Measurements from ENCODE around the gene ECSCR. TPM values are rescaled to one million over a fixed set of nuclear protein-coding genes. Genes with fewer than 3 reads are reported as not detected.
"Not testable (repeated sequence)": the region's sequence is repeated elsewhere in the genome, so short reads cannot be mapped to it uniquely, and the experiment has no call there.

The ECSCR gene
- polyA plus RNA-seq, 1 donor = 21.6 TPM

DNA sequence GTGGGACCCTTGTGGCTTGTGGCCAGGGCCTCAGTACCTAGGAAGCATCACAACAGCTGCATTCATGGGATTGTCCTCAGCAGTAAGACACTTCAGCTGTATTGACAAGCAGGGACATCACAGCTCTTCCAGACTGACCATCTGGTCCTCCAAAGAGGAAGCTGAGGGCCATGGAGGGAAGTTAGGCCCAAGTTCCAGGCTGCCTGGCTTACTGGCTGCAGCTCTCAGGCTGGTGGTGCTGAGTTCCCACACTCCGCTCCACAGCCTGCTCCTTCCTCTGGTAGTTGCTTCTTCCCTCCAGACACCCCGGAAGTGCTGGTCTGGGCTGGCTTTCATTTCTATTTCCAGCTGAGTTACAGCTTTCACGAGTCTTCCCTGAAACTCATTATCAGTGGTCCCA lies 25.7 kb upstream of the ECSCR start:
- no peaks in the 10 kb centered on the region for H3K27me3 ChIP-seq (ENCODE audit: control insufficient read depth, insufficient read depth, low read length)
- peaks cover 4% of the 10 kb centered on the region for H3K4me1 ChIP-seq (ENCODE audit: control insufficient read depth, insufficient read depth, low read length)
- no CpG with 5 or more reads among the region's 3 CpGs for WGBS (ENCODE audit: insufficient coverage, low lambda C conversion rate)
- peak in 1 of 2 donors; percentile 2 for DNase-seq
- H3K9me3 ChIP-seq (ENCODE audit: control insufficient read depth, low read depth, low read length) = no peaks in the 10 kb centered on the region
- H3K4me3 ChIP-seq (ENCODE audit: low read length) = no peak overlapping the region
- H3K27ac ChIP-seq (ENCODE audit: low read length) = no peak overlapping the region
- no peaks in the 10 kb centered on the region for H3K36me3 ChIP-seq (ENCODE audit: control insufficient read depth, insufficient read depth, low read length)

DNA sequence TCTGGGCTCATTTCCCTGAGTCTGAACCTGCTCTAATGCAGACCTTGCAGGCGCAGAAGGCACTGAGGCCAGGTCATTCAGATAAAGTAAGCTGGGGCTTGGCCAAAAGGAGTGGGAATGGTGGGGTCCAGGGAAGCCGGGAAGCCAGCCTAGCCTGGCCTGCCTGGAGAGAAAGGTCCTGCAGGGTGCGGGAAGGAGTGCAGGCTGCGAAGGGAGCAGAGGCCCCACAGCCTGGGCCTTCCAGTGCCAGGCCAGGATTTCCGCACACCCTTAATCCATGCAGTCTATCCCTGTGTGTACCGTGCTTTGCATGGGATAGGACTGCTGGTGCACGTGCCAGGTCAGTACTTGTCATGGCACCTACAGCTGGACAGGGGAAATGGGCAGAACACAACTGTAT lies 23.7 kb upstream of the ECSCR start:
- Histone ChIP-seq H3K4me1 (ENCODE audit: control insufficient read depth, insufficient read depth, low read length) (peaks cover 3% of the 10 kb centered on the region), H3K27me3 (ENCODE audit: control insufficient read depth, insufficient read depth, low read length) (no peaks in the 10 kb centered on the region), H3K27ac (ENCODE audit: low read length) (no peak overlapping the region), H3K36me3 (ENCODE audit: control insufficient read depth, insufficient read depth, low read length) (no peaks in the 10 kb centered on the region), H3K4me3 (ENCODE audit: low read length) (no peak overlapping the region), H3K9me3 (ENCODE audit: control insufficient read depth, low read depth, low read length) (no peaks in the 10 kb centered on the region)
- no peak for DNase-seq
- WGBS (ENCODE audit: insufficient coverage, low lambda C conversion rate) = no CpG with 5 or more reads among the region's 7 CpGs

DNA sequence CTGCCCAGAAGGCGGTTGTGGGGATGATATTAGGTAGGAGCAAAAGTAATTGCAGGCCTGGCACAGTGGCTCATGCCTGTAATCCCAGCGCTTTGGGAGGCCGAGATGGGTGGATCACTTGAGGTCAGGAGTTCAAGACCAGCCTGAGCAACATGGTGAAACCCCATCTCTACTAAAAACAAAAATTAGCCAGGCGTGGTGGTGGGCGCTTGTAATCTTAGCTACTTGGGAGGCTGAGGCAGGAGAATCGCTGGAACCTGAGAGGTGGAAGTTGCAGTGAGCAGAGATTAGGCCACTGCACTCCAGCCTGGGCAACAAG lies 20.3 kb upstream of the ECSCR start:
- WGBS (ENCODE audit: insufficient coverage, low lambda C conversion rate) = no CpG with 5 or more reads among the region's 6 CpGs
- not testable (repeated sequence) for H3K4me1 ChIP-seq (ENCODE audit: control insufficient read depth, insufficient read depth, low read length)
- H3K27ac ChIP-seq (ENCODE audit: low read length) = peak overlapping the region; percentile 83

DNA sequence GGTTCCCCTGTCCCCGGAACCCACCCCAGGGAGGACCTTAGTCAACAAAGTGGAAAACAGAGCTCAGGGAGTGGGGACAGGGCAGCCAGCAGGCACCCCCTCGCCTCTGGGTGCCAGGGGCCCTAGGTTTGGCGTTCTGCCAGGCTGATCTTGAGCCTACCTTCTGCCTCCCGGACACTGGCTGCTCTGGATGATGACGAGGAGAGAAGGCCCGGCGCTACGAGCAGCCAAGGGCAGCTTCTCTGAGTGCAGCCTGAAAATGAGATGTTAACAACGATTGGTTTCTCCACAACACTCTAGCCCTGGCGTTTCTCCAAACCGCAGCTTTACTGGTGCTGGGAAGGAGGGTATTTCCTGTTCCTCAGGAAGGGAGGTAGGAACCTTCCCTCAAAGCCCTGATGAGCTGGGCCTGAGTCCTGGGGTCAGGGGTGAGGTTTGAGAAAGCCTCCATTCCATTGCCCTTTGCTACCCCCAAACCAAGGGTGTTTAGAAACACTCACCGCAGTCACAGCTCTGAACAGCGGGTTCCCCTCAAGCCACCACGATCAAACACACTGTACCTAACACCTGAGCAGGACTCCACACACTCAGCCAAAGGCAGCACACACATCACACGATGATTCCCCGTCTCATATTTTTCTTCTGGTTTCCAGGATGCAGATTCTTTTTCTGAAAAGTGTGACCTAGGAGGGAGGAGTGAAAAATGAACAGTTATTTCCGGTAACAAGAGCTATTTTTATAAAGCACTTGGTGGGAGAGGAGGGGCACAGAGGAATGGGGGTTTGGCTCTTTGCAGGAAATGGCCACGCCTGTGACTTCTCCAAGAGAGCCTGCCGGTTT lies 19.7 kb upstream of the ECSCR start, which contains the start of gene STING1:
STING1 (minus strand) TSS at position 709 of the 840 bp plus-strand sequence. CDS start 1,054 bp downstream, outside the sequence.
- H3K27ac ChIP-seq (ENCODE audit: low read length) = peak within 1 kb of the TSS; percentile 83
- DNase-seq = peak; percentile 66 to 71
- peak within 1 kb of the TSS; percentile 35 for H3K4me3 ChIP-seq (ENCODE audit: low read length)
- H3K9me3 ChIP-seq (ENCODE audit: control insufficient read depth, low read depth, low read length) = no peaks in the 10 kb centered on the region
- no peaks in the 10 kb centered on the region for H3K27me3 ChIP-seq (ENCODE audit: control insufficient read depth, insufficient read depth, low read length)
- peaks cover 2% of the 10 kb centered on the region for H3K36me3 ChIP-seq (ENCODE audit: control insufficient read depth, insufficient read depth, low read length)
- H3K4me1 ChIP-seq (ENCODE audit: control insufficient read depth, insufficient read depth, low read length) = peaks cover 3% of the 10 kb centered on the region
- 45% methylated on average over 2 of the region's 19 CpGs for WGBS (ENCODE audit: insufficient coverage, low lambda C conversion rate)

More for the DNA sequence above, 20.3 kb upstream of the ECSCR start:
- H3K36me3 ChIP-seq (ENCODE audit: control insufficient read depth, insufficient read depth, low read length); H3K4me3 ChIP-seq (ENCODE audit: low read length); H3K9me3 ChIP-seq (ENCODE audit: control insufficient read depth, low read depth, low read length); DNase-seq; H3K27me3 ChIP-seq (ENCODE audit: control insufficient read depth, insufficient read depth, low read length): not testable (repeated sequence)

DNA sequence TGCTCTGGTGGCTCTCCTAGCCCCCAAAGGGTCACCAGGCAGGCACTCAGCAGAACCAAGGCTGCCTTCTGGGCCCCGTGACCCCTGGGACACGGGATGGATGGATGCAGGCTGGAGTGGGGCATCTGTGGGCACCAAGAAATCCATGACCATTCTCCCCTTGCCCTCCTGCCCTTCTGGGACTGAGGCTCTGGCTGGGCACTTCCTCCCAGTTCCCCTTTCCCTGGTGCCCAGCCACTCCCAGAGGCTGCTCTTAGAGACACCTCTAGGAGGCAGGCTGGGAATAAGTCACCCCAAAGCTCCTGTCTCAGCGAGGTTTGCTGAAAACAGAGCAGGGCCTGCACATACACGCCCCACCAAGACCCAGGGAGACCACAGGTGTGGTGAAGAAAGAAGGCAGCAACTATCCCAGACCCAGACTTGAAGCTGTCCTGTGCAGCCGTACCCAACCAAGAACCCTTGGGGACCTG lies 19.1 kb upstream of the ECSCR start:
- Histone ChIP-seq H3K4me3 (ENCODE audit: low read length) (peak overlapping the region; percentile 35), H3K4me1 (ENCODE audit: control insufficient read depth, insufficient read depth, low read length) (peaks cover 3% of the 10 kb centered on the region), H3K36me3 (ENCODE audit: control insufficient read depth, insufficient read depth, low read length) (peaks cover 5% of the 10 kb centered on the region), H3K27ac (ENCODE audit: low read length) (peak overlapping the region; percentile 83), H3K9me3 (ENCODE audit: control insufficient read depth, low read depth, low read length) (no peaks in the 10 kb centered on the region), H3K27me3 (ENCODE audit: control insufficient read depth, insufficient read depth, low read length) (no peaks in the 10 kb centered on the region)
- DNase-seq = no peak
- no CpG with 5 or more reads among the region's 5 CpGs for WGBS (ENCODE audit: insufficient coverage, low lambda C conversion rate)

DNA sequence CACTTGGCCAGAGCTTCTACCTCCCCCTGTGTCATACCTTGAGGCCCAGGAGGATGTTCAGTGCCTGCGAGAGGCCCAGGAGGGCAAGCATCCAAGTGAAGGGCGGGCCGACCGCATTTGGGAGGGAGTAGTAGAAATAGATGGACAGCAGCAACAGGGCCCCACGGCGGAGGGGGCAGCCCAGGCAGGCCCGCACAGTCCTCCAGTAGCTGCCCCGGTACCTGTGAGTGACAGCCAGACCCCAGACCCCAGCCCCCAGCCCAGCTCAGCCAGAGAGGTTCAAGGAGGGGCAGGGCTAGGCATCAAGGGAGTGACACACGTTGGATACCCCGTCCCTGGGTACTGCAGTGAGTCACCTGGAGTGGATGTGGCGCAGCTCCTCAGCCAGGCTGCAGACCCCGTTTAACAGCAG lies 18.6 kb upstream of the ECSCR start:
- H3K27me3 ChIP-seq (ENCODE audit: control insufficient read depth, insufficient read depth, low read length) = no peaks in the 10 kb centered on the region
- H3K9me3 ChIP-seq (ENCODE audit: control insufficient read depth, low read depth, low read length) = no peaks in the 10 kb centered on the region
- no peak overlapping the region for H3K4me3 ChIP-seq (ENCODE audit: low read length)
- peaks cover 3% of the 10 kb centered on the region for H3K4me1 ChIP-seq (ENCODE audit: control insufficient read depth, insufficient read depth, low read length)
- peaks cover 5% of the 10 kb centered on the region for H3K36me3 ChIP-seq (ENCODE audit: control insufficient read depth, insufficient read depth, low read length)
- peak overlapping the region; percentile 83 for H3K27ac ChIP-seq (ENCODE audit: low read length)
- no CpG with 5 or more reads among the region's 12 CpGs for WGBS (ENCODE audit: insufficient coverage, low lambda C conversion rate)
- no peak for DNase-seq

DNA sequence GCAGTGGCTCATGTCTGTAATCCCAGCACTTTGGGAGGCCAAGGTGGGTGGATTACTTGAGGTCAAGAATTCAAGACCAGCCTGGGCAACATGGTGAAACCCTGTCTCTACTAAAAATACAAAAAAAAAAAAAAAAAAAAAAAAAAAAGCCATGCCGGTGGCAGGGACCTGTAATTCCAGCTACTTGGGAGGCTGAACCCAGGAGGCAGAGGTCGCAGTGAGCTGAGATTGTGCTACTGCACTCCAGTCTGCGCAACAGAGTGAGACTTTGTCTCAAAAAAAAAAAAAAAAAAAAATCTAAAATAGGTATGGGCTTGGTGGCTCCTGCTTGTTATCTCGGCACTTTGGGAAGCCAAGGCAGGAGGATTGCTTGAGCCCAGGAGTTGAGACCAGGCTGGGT lies 17.2 kb upstream of the ECSCR start:
- not testable (repeated sequence) for H3K27me3 ChIP-seq (ENCODE audit: control insufficient read depth, insufficient read depth, low read length); H3K9me3 ChIP-seq (ENCODE audit: control insufficient read depth, low read depth, low read length); H3K36me3 ChIP-seq (ENCODE audit: control insufficient read depth, insufficient read depth, low read length); H3K4me1 ChIP-seq (ENCODE audit: control insufficient read depth, insufficient read depth, low read length); H3K4me3 ChIP-seq (ENCODE audit: low read length); H3K27ac ChIP-seq (ENCODE audit: low read length); DNase-seq
- no CpG with 5 or more reads among the region's 4 CpGs for WGBS (ENCODE audit: insufficient coverage, low lambda C conversion rate)

DNA sequence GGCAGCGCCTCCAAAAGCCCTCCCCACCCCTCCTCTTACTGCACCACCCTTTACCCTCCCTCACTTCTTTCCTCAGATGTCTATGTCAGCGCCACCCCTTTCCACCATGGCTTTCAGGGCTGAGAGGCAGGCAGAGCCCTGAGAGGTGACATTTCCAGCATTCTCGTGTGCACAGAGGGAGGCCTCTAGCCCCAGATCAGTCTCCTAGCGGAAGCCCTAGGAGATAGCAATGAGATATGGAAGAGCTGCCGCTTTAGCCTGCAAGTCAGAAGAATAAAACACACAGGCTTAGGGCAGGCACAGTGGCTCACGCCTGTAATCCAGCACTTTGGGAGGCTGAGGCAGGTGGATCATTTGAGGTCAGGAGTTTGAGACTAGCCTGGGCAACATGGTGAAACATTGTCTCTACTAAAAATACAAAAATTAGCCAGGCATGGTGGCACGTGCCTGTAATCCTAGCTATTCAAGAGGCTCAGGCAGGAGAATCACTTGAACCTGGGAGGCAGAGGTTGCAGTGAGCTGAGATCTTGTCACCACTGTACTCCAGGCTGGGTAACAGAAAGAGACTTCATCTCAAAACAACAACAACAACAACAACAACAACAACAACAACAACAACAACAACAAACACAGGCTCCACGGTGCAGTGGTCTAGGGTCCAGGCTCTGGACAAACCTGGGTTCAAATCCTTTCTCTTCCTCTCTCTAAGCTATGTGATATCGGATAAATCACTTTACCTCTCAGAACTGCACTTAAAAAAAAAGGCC lies 16.3 kb upstream of the ECSCR start:
- DNase-seq = not testable (repeated sequence)

DNA sequence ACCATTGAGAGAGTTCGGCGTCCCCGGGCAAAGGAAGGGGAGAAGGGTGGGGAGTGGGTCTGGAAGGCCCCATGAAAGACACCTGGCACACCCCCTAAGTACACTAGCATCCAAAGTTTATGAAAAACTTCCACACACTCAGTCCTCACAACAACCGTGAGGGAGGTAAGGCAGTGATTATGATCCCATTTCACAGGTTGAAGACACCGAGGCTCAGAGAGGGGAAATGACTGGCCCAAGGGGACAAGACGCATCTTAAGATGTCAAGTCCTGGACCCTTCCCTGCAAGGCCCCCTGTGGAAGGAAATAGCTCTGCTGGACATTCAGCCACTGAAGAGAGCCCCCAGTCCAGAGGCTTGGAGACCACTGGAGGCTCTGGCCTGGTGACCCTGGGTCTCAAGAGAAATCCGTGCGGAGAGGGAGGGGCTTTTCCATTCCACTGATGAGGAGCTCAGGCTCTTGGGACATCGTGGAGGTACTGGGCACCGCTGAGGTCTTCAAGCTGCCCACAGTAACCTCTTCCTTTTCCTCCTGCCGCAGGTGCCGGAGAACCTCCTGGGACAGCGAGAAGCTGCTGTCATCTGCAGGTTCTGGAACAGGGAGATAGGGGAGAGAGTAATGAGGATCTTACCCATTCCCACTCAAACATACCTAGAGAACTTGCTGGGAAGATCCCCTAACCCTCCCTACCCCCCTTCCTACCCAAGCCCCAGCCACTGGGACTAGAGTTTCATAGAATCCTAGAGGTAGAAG lies 13.5 kb upstream of the ECSCR start:
- Histone ChIP-seq H3K27me3 (ENCODE audit: control insufficient read depth, insufficient read depth, low read length) (no peaks in the 10 kb centered on the region), H3K36me3 (ENCODE audit: control insufficient read depth, insufficient read depth, low read length) (peaks cover 8% of the 10 kb centered on the region), H3K4me1 (ENCODE audit: control insufficient read depth, insufficient read depth, low read length) (no peaks in the 10 kb centered on the region), H3K27ac (ENCODE audit: low read length) (no peak overlapping the region), H3K4me3 (ENCODE audit: low read length) (no peak overlapping the region), H3K9me3 (ENCODE audit: control insufficient read depth, low read depth, low read length) (no peaks in the 10 kb centered on the region)
- no peak for DNase-seq
- no CpG with 5 or more reads among the region's 13 CpGs for whole genome bisulfite sequencing (ENCODE audit: insufficient coverage, low lambda C conversion rate)

More for the DNA sequence above, 16.3 kb upstream of the ECSCR start:
- not testable (repeated sequence) for H3K9me3 ChIP-seq (ENCODE audit: control insufficient read depth, low read depth, low read length); H3K27ac ChIP-seq (ENCODE audit: low read length); H3K4me3 ChIP-seq (ENCODE audit: low read length); H3K36me3 ChIP-seq (ENCODE audit: control insufficient read depth, insufficient read depth, low read length); H3K4me1 ChIP-seq (ENCODE audit: control insufficient read depth, insufficient read depth, low read length); H3K27me3 ChIP-seq (ENCODE audit: control insufficient read depth, insufficient read depth, low read length)
- no CpG with 5 or more reads among the region's 9 CpGs for WGBS (ENCODE audit: insufficient coverage, low lambda C conversion rate)

All from large intestine (tissue), 3 donors.